ENCODE results near the gene CLIC5.

Gene CLIC5

DNA sequence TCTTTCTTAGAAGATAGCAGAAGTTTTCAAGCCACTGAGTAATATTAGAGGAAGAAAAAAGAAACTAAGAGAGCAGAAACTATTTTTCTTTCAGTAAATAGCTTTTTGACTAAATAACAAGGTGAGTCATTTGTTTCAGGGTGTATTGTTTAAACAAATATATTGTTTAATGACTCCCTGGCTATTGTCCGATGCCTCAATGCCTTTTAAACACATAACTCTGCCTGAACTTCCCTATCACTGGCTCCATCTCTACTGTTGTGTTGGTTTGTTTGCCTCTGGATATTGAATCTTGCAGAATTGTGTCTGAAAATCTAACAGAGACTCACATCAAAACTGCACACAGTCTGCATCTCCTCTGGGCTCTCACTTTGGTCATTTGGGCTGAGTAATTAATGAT is 19.6 kb upstream of the CLIC5 start:
- no peak for DNase-seq (ENCODE audit: low spot score)

DNA sequence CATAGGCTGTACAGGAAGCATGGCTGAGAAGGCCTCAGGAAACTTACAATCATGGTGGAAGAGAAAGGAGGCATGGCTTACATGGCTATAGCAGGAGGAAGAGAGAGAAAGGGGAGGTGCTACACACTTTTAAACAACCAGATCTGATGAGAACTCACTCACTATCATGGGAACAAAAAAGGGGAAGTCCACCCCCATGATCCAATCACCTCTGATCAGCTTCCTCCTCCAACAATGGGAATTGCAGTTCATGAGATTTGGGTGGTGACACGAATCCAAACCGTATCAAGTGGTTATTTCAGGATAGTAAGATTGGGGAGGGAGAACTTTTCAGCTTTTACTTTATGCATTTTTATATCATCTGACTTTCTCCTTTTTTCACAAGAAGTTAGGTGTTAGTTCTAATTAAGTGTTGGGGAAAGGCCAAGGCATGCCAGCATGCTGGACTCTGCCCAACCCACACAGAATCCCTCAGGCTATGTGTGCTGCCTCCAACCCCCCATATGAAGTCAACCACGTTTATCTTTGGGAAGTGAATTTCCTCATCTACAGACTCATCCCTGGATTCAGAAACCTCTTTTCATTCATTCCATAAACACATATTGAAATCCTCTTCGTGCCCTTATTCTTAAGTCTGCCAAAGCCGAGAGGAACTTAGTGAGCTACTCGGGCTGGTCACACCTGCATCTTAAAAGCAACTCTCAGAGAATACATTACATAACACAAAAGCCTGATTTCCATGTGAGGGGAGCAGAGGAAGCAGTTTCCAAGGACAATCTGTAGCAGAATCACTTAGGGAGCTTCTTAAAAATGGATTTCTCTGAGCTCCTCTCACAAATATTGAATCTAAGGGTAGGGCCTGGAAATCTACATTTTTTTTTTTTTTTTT is 16.7 kb upstream of the CLIC5 start:
- DNase-seq (ENCODE audit: low spot score): no peak

DNA sequence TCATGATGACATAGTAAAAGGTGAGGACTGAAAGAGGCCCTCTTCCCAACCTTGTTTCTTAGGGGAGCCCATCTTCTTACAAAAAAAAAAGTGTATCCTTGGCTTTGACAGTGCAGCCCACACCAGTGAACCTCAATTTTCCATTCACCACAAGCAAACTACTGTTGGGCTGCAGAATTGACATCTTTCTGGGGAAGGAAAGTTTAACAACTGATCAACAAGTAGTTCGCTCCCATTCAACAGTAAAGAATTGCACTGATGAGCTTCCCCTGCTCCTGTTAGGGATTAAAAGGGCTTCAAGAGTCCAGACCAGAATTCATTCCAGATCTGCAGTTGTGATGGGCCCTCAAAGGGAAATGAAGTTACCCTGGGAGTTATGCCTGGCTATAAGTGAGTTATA is 13.9 kb upstream of the CLIC5 start:
- no peak for DNase-seq (ENCODE audit: low spot score)

DNA sequence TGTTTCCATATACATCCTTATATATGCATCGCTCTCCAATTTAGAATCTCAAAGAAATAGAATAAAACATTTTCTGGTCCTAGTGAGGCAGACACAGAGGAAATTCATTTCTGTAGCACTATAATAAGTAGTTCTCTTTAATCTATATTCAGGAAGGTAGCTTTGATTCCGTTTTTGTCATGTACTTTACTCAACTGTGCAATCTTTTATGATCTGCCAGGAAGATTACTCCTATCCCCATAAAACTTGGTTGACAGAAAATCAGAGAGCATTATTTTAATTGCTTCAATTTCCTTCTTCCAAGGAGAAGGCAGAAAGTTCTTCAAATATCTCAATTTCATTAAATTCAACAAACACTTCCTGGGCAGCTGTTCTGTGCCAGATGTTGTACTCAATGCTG is 10.6 kb upstream of the CLIC5 start:
- no peak for DNase-seq (ENCODE audit: low spot score)

DNA sequence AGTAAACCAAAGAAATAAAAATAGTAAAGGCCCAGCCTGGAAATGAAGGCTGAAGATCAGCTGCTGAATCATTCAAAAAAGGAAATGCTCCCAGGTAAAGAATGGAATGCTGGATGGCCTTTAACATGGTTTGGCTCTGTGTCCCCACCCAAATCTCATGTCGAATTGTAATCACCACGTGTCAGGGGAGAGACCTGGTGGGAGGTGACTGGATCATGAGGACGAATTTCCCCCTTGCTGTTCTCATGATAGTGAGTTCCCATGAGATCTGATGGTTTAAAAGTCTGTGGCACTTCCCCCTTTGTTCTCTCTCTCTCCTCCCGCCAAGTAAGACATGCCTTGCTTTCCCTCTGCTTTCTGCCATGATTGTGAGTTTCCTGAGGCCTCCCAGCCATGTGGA is 9.9 kb upstream of the CLIC5 start:
- DNase-seq (ENCODE audit: low spot score): no peak

DNA sequence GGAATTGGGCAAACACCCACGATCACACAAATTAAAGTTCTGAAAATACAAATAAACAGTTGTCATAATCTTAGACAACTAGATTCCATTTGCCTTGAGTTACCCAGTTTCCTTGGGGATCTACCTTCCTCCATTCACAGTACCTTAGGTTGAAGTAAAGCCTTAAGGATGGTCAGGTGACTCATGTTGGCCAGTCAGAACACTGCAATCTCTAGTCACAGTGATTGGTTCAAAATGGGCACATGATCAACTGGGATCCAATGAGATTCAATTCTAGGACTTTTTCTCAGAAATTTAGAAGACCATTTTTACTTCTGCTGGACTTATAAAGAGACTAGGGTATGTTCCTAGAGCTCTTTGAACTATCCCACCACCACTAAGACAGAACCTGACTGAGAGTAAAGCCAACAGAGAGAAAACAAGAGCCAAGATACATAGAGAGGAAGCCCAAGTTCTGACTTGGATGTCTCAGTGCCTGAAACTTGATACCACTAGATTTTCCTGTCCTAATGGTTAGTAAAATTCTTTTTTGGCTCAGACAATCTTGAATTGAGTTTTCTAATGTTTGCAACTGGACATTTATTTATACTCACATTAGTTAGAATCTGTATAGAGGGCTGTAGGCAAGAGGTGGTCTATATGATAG is 8.6 kb upstream of the CLIC5 start:
- no peak for DNase-seq (ENCODE audit: low spot score)

DNA sequence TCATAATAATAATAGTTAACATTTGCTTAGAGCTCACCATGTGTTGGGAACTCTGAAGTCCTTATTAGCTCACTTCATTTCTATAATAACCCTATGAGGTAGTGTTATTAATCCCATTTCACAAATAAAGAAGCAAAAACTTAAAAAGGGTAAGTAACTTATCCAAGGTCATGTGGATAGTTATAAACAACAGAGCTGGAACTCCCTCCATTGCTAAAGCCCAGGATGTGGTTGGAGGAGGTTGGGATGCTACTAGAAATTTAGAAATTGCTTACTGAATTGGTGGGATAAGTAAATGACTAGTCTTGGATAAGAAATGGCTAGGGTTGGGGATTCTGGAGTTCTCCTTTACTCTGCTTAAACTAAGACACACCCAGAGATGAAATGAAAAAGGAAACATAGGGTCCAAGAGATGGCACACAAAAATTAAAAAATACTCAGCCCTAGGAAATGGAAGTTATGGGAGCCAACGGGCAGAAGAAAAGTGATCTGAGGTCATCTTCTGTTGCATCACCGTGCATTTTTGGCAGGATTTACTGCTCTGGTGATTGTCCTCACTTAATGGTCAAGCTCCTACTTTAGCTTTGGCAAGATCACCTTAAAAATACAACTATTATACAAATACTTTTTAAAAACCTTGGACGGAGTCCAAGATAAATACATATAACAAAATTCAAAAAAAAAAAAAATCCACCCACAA is 7.7 kb upstream of the CLIC5 start:
- no peak for DNase-seq (ENCODE audit: low spot score)

DNA sequence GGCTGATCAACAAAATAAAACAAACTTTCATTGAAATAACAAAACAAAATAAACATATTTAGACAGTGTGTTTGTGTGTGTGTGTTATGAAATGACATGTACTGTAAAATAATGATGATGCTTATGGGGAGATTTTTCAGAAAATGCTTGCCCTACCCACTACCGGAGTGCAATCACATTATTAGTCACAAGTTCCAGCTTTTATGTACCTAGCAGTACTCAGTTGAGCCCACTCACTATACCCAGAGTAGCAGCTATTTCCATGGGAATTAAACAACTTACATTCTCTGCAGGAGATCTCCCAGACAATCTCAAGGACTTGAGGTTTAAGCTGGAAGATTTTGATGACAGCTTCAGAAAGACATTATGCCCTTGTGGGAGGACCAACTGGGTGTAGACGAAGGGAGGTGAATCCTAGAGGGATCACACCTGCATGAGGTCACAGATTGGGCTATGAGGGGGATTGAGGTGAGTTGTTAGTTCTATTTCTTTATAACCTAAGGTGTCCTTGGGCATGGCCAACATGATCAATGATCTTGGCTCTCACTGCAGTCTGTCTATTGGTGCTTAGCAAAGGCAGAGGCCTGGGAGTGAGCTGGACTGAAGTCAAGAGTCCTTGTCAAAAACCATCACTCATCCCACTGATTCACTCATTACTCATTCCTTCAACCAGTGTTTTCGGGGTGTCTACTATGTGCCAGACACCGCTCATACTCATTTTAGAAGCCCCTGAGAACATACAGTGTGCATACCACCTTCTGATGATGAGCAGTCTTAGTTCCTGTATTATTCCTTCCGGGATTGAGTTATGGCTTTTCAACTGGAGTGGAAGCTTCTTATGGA is 6.7 kb upstream of the CLIC5 start:
- DNase-seq (ENCODE audit: low spot score): no peak

DNA sequence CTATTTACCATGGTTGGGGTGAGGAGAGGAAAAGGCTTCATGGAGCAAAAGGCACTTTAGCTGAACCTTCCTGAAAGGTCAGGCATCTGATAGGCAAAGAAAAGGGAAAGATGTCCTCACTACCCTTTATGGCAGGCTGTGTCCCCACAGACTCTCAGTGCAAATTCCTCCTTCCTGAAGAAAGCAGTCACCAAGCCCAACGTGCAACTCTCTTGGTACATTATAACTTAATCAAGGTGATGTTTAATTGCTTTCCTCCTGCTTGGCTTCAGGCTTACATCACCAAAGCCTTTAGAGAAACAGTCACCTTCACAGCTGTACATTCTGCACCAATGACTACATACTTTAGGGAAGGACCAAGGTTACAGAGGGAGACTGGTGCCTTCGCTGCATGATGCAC is 2.1 kb upstream of the CLIC5 start:
- no peak for DNase-seq (ENCODE audit: low spot score)

DNA sequence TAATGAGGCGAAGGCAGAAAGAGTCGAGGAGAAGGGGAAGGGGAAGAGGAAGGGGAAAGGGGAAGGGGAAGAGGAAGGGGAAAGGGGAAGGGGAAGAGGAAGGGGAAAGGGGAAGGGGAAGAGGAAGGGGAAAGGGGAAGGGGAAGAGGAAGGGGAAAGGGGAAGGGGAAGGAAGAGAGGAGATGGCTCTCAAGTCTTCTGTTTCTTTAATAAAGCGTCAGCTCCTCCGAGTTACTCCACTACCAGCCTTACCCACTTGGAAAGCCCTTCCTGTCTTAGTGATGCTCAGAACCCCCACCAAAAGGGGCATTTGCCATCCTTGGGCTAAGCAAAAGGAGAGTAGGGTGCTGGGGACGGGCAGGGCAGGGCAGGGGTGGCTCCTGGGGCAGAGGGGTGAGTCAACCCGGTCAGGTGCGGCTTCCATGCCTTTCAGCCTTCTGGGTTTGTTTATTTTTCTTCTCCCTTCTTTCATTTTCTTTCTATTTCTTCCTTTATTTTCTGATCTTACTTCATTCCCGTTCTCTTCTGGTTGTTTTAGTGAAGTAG is 476 bp upstream of the CLIC5 start:
- DNase-seq (ENCODE audit: low spot score): no peak

DNA sequence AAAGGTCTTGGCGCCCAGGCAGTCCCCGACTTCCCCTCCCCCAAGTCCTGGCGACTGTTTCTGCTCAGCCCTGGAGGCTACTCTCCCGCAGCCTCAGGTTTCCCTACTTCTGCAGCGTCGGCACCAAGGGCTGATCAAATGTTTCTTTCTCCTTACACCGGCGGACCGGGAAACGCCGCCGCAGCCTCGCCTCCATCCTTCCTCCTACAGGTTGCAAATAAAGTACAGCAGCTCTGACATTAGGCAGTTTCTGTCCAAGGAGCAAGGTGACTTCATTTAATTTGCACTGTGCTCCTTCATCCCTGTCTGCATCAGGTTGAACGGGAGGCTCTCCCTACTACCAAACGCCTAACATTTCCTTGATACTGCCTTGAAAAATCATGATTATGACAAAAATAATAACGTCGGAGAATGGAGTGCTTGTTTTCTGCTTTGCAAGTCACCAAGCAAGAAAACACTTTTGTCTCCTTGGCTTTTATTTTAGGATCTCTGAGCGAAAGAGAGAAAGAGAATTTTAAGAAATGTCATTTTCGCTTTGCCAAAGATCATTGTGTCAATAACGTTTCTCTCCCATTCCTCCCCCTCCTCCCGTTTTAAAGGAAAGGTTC is 1.0 kb downstream of the CLIC5 start:
- no peak for DNase-seq (ENCODE audit: low spot score)

DNA sequence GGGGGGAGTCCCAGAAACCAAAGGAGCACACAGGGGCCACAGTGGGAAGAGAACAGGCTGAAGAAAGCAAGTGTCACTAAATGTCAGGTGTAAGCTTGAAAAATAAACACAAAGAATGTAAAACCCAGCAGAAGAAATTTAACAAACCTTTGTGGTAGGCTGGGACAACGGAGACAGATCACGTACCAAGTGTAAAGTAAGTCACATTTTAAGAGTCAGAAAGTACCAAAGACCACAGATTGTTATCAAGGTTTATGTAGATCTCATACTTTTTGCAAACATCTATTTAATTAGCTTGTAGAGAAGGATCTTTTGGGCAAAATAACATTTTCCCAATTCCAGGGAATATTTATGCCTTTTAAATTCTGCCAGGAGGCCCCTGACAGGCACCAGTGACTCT is 1.6 kb downstream of the CLIC5 start:
- DNase-seq (ENCODE audit: low spot score): no peak

DNA sequence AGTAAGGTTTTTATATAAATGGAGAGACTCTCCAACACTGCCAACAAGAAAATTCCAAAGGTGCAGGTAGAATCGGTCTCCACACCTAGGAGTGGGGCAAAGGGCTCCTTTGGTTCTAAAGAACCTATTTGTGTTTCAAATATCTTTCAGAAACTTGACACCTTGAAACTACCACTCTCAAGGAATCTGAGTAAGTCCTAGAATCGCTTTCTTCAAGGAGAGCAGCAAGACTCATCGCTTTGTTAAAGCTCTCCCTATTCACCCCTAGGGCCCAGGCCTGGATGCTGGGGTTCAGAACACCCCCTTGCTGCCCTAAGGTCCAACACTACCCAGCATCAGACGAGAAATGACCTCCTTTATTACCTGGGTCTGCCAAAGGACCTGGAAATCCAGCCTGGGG is 2.0 kb downstream of the CLIC5 start:
- DNase-seq (ENCODE audit: low spot score): no peak

DNA sequence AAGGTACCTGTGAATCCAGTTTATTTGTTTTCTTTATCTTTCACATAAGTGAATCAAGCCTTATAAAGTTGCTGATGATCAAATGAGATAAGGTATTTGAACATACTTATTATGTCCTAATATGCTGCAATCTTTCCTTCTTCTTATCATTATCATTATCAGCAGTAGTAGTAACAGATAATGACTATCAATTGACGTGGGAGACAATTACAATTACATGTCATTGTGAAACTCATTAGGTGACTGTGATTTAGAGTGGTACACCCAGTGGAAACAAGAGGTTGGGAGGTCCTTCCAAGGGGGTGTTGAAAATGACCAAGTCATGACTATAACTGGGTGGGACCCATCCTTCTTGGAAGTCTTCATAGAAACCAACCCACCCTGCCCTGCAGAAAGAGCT is 2.8 kb downstream of the CLIC5 start:
- no peak for DNase-seq (ENCODE audit: low spot score)

DNA sequence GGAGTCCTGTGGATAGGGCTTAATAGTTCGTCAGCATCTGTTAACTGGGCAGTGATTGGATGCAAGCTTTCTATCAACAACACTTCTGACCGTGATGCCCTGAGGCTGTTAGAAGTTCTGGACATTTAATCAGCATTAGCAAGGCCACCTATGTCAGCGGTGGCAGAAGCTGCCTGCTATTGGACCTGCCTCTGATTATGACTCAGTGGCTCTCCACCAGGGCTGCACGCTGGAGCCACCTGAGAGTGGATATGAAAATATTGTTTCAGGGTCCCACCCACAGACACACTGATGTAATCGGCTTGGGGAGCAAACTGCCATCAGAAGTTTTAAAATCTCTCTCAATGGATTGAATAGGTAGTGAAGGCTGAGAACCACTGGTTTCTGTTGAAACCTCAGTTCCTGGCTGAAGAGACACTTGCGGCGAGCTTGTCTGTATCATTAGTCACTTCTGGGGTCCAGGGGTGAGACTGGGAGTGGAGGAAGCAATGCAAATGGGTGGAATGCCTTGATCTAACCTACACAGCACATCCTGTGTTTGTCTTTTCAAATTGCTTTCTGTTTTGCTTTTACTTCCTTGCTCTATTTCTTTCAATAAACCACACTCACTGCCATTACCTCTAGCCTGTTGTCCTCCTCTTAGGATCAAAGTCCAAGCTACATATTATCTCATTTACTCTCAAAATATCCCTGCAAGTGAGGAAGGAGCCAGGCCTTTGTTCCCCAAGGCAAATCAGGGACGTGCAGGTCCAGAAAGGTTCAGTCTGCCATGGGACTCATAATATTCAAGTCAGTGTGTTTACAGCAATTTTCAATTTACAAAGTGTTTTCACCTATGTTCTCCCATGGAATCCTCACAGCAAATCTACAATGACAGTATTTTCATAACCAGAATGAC is 4.2 kb downstream of the CLIC5 start:
- no peak for DNase-seq (ENCODE audit: low spot score)

DNA sequence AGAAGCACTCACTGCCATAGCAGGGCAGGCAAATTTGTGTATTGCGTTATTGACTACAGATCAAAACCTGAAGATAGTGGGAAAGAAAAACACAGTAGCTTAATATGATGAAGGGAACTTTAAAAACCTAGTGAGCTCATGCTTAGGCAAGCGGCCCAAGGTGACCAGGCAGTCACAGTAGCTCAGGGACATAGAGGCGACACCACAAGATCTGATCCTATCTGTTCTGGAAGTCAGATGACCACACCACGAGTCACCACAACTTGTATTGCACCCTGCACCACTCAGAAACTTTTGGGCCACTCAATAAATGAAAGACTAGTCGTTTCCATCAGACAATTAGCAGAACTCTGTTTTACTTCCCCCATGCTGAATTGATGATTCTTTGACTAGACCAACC is 4.9 kb downstream of the CLIC5 start:
- no peak for DNase-seq (ENCODE audit: low spot score)

DNA sequence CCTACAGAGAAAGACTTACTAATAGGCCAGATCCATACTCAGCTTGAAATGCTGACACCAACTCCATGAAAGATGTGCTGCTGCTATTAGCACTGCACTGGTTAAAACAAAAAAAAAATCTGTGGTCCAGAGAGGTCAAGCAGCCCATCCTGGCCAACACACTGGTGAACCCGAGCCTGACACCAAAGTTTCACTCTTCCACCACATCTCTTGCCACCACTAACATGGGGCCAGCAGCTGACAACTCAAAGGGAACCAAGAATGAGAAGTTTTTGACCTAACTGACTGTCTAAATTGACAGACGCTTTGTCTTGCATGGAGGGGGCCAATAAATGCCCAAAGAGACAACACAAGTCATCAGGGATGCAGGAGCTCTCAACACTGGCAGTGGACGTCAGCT is 5.4 kb downstream of the CLIC5 start:
- no peak for DNase-seq (ENCODE audit: low spot score)

DNA sequence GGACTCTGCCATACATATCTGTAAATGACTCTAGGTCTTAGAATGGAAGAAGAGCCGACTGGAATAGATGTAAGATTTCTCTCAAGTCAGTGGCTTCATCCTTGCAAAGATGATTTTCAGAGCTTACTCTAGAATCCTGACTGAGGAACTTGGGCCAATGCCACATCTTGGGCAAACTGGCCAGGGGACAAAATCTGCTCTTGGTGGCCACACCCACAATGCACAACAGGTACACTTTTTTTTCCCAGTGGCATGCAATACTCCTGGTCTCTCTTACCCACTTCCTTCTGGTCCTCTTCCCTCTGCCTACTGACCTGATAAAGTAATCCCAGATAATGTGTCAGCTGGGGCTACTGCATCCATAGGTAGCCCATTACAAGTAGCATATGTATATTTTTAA is 13.4 kb downstream of the CLIC5 start:
- DNase-seq (ENCODE audit: low spot score): no peak

DNA sequence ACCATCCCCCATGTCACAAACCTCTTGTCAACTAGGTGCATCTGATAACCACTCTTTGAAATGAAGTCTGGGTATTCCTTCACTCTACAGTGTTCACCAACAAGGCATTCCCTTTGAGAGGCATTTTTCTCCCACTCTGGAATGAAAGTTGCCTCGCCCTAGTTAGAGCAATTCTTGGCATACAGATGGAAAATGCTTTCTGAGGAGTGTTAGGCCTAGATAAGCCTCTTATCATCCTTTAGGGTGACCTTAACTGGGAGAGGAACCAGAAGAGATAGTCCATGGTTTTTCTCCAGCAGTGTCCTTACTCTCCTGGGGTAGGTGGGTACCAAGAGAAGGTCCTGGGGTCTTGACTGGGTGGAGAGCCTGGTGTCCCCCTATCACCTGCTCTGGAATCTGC is 14.8 kb downstream of the CLIC5 start:
- DNase-seq (ENCODE audit: low spot score): no peak

DNA sequence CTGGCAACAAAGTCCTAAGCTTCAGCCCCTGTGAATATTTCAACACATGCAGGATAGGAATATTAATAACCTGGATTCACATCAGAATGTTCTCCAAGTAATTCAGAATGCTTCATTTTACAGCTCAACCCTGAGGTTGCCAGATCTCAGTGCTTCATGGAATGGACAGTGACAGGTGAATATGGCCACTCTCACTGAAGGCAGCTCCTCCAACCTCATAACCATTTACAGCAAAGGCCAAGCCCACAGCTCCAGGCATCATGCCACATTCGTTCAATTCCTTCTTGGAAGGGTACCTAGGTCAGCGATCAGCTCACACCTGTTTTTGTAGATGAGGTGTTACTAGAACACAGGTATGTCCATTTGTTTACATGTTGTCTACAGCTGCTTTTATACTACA is 17.1 kb downstream of the CLIC5 start:
- DNase-seq (ENCODE audit: low spot score): no peak
